OCI-LY3 (cell line): Measurements from ENCODE around the gene EPN2.

Experiments
- CTCF ChIP-seq: fragments of 200-600, 300-600 bp; sonication (generic); IDR thresholded peaks from 2 replicates; pipeline ENCODE4 v1.5.1; 2014; ENCODE audit warnings: antibody characterized with exemption, low read length, low read depth
- EZH2phosphoT487 ChIP-seq: fragments of 200-600 bp; shearing (Covaris generic); IDR thresholded peaks from 2 replicates; pipeline ENCODE4 v1.6.1; 2018; ENCODE audit warnings: antibody characterized with exemption, mixed run types, low read depth

GRCh38 chr17:19304751-19305150 is 67.6 kb downstream of the EPN2 start:
- TF ChIP-seq CTCF (no peak), EZH2phosphoT487 (no peak)
